GM12892 (cell line): Measurements from ENCODE around the gene ARRB2.

Experiments
- POLR2A ChIP-seq: IDR thresholded peaks from 2 replicates; pipeline ENCODE4 v1.6.1; 2011; ENCODE audit warnings: low read depth, low read length, control low read depth
- POLR2AphosphoS5 ChIP-seq: IDR thresholded peaks from 2 replicates; pipeline ENCODE4 v1.6.1; 2011; ENCODE audit warnings: low read depth, low read length, control low read depth
- TAF1 ChIP-seq: IDR thresholded peaks from 2 replicates; pipeline ENCODE4 v1.6.1; 2011; ENCODE audit warnings: low read depth, mild to moderate bottlenecking, control low read depth, low read length, borderline replicate concordance

- TF ChIP-seq POLR2AphosphoS5 (no peak), POLR2A (no peak), TAF1 (no peak)
Measured at GRCh38 chr17:4742629-4743028, 32.2 kb downstream of the ARRB2 start.
